Astrocyte (in vitro differentiated cells and primary cell): ENCODE measurements around the gene ZBED1.

Source experiments
- CTCF ChIP-seq: IDR thresholded peaks from 2 replicates; pipeline ENCODE4 v1.5.1; 2011; ENCODE audit warnings: low read depth, mild to moderate bottlenecking, inconsistent platforms, low read length, moderate library complexity; ENCODE audit not compliant: insufficient read depth
- EZH2 ChIP-seq: IDR thresholded peaks from 2 replicates; pipeline ENCODE4 v1.6.1; 2012; ENCODE audit warnings: mild to moderate bottlenecking, low read length, inconsistent platforms; ENCODE audit not compliant: insufficient read depth

DNA sequence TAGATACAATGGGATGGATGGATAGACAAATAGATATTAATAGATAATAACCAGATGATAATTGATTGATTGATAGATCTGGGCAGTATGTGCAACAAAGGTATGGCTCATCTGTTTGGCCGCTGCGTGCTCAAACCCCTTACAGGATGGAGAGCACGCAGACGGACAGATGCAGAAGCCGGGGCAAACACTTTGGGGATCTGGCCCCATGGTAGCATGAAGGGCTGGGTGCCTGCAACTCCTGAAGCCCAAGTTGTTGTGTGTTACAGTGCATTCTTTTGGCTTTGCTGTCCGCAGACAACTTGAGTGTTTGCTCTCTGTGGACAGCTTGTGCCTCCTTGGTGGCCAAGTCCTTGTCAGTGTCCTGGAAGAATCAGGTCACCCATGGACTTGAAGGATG, 10.6 kb upstream of the ZBED1 start:
- no peak for TF ChIP-seq CTCF
- no peak for TF ChIP-seq EZH2
